Effector memory CD4-positive, alpha-beta T cell (primary cell): ENCODE measurements around the gene CENPX.
"Not testable (repeated sequence)": the region's sequence is repeated elsewhere in the genome, so short reads cannot be mapped to it uniquely, and the experiment has no call there.

ENCODE experiments used
- DNase-seq, 3 donors: peaks; one replicate each; pipeline ENCODE4 v3.0.0-alpha.2; 2020
- H3K27ac ChIP-seq: 2 replicates; pipeline ENCODE4 v1.7.0; 2013; ENCODE audit warnings: mild to moderate bottlenecking, low read length, moderate library complexity; ENCODE audit not compliant: insufficient read depth, poor library complexity, severe bottlenecking
- H3K27me3 ChIP-seq: replicated peaks from 2 replicates; pipeline ENCODE4 v1.7.0; 2013; ENCODE audit warnings: mild to moderate bottlenecking, low read length; ENCODE audit not compliant: insufficient read depth, control insufficient read depth, poor library complexity, severe bottlenecking
- H3K36me3 ChIP-seq: 2 replicates; pipeline ENCODE4 v1.7.0; 2013; ENCODE audit warnings: mild to moderate bottlenecking, low read length, moderate library complexity; ENCODE audit not compliant: control insufficient read depth, insufficient read depth
- H3K4me1 ChIP-seq: 2 replicates; pipeline ENCODE4 v1.7.0; 2013; ENCODE audit warnings: low read length, mild to moderate bottlenecking; ENCODE audit not compliant: control insufficient read depth, insufficient read depth, poor library complexity, severe bottlenecking
- H3K4me3 ChIP-seq: 2 replicates; pipeline ENCODE4 v1.7.0; 2013; ENCODE audit warnings: low read length, low read depth, mild to moderate bottlenecking; ENCODE audit not compliant: insufficient read depth, poor library complexity, severe bottlenecking
- H3K9me3 ChIP-seq: 2 replicates; pipeline ENCODE4 v1.7.0; 2013; ENCODE audit warnings: mild to moderate bottlenecking, low read length, moderate library complexity; ENCODE audit not compliant: control insufficient read depth

Gene CENPX

DNA sequence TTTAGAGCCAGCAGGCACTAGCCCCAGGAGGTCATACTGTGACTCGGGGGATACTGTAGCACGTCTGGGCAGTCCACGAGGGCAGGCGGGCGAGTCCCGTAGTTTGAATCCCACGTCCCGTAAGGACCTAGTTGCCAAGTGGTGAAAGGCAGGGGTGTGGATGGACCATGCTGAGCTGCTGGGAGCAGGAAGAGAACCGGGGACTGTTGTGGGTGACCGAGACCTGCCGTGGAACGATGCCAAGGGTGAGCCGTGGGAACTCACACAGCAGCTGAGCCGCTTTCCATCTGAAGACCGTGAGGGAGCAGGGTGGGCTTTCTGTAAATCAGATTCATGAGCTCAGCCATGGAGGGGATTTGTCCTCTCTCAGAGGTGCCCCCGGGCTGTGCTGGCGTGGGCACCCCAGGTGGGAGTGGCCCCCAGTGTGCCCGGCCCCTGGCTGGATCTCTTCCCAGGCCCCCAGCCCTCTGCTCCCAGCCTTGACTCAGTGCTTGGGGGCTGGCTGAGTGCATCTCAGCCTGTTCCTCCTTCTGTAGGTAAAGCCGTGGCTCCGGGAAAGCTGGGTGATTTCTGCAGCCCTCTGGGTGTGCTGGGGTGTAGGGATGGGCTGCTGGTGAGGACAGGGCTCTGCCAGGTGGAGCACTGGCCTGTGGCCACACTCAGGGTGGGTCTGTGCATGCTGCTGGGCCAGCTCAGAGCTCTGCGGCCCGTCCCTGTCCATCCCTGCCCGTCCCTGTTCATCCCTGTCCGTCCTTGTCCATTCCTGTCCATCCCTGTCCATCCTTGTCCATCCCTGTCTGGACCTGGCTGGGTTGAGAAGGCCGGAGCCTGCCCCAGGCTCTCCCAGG lies 31.6 kb downstream of the CENPX start:
- H3K27ac ChIP-seq, result no peak overlapping the region
- H3K36me3 ChIP-seq, result peaks cover 7% of the 10 kb centered on the region
- H3K9me3 ChIP-seq, result no peaks in the 10 kb centered on the region
- no peak overlapping the region for H3K4me3 ChIP-seq
- H3K27me3 ChIP-seq, result no peaks in the 10 kb centered on the region
- no peaks in the 10 kb centered on the region for H3K4me1 ChIP-seq
- DNase-seq, result no peak

DNA sequence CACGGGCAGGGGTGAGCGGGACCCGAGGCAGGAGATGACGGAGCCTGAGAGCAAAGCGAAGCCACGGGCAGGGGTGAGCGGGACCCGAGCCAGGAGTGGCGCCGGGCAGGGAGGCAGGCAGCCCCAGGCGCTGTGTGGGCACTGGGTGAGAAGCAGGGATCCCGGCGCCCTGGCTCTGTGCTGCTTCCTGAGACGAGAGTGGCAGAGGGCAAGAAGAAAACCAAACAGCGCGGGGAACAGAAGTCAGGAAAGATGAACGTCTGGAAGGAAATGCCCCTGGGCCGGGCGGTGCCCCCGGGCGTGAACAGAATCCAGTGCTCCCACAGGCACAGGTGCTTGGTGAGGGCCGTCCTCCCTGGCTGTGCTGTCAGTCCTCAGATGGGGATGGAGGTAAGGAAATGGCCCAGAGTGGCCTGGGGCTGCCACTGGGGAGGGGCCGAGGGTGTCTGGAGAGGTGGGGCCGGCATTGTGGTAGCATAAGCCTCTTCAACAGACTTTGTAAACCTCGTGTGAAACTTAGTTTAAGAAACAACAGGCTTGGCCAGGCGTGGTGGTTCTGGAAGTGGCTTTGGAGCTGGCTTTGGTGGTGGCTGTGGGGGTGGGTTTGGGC lies 35.4 kb downstream of the CENPX start:
- H3K36me3 ChIP-seq, result peaks cover 24% of the 10 kb centered on the region
- no peaks in the 10 kb centered on the region for H3K4me1 ChIP-seq
- H3K4me3 ChIP-seq, result no peak overlapping the region
- DNase-seq, result no peak
- no peaks in the 10 kb centered on the region for H3K27me3 ChIP-seq
- no peak overlapping the region for H3K27ac ChIP-seq
- no peaks in the 10 kb centered on the region for H3K9me3 ChIP-seq

DNA sequence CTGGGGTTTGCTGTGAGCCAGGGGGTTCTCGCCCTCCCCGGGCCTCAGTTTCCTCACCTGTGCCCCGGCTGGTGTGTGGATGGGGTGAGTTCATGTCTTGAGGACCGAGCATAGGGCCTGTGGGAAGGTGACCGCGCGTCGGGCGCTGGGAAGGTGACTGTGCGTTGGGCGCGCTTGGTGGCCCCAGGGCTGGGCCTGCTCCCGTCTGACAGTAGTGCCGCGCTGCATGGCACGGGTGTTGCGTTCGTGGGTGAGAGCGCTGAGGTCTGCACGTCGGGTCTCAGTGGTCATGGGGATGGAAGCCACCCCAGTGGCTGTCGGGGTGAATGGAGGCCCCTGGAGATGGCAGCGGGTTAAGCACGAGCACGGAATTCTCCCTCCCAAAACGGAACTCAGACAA lies 36.1 kb downstream of the CENPX start:
- no peak for DNase-seq
- Histone ChIP-seq H3K27me3 (no peaks in the 10 kb centered on the region), H3K4me1 (no peaks in the 10 kb centered on the region), H3K4me3 (no peak overlapping the region), H3K27ac (no peak overlapping the region), H3K9me3 (no peaks in the 10 kb centered on the region), H3K36me3 (peaks cover 24% of the 10 kb centered on the region)

DNA sequence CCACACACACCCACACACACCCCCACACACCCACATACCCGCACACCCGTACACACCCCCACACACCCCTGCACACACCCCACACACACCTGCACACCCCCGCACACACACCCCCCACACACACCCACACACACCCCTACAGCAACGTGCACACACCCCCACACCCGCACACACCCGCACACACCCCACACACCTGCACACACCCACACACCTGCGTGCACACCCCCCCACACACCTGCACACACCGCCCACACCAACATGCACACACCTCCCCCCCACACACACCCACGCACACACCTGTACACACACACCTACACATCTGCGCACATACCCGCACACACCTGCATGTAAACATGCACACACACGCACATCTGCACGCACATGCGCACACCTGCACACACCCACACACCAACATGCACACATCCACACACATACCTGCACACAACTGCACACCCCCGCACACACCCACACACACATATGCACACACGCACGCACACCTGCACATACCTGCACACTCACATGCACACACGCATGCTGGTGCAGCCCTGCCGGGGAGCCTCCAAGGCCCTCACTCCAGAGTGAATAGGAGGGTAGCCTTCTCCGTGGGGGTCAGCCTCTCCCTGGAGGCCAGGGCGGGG lies 37.8 kb downstream of the CENPX start:
- Histone ChIP-seq H3K36me3 (peaks cover 24% of the 10 kb centered on the region), H3K4me3 (no peak overlapping the region)

DNA sequence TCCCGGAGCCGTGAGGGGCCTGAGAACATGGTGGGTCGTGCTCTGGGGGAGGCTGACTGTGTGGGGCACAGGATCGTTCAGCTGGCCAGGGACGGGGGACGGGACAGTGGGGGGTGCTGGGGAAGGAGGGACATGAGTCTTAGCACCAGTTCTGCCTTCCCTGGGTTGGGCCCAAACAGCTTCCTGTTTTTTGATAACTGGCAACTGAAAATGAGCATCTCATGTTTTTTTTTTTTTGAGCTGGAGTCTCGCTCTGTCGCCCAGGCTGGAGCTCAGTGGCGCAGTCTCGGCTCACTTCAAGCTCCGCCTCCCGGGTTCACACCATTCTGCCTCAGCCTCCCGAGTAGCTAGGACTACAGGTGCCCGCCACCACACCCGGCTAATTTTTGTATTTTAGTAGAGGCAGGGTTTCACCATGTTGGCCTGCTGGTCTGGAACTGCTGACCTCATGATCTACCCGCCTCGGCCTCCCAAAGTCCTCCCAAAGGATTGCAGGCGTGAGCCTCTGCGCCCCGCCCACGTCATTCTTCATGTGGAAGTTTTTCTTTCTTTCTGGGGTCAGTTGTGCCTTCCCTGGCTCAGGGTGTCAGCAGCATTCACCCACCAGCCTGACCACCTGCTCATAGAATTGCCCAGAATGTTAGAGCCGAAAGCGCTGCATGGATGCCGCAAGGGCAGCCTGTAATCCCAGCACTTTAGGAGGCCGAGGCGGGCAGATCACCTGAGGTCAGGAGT lies 38.9 kb downstream of the CENPX start:
- Histone ChIP-seq H3K9me3 (no peaks in the 10 kb centered on the region), H3K4me3 (no peak overlapping the region), H3K27me3 (no peaks in the 10 kb centered on the region), H3K27ac (no peak overlapping the region), H3K4me1 (peaks cover 14% of the 10 kb centered on the region), H3K36me3 (peaks cover 24% of the 10 kb centered on the region)
- no peak for DNase-seq

More for the DNA sequence above, 37.8 kb downstream of the CENPX start:
- Histone ChIP-seq H3K4me1 (peaks cover 12% of the 10 kb centered on the region), H3K27ac (no peak overlapping the region), H3K9me3 (no peaks in the 10 kb centered on the region), H3K27me3 (no peaks in the 10 kb centered on the region)
- DNase-seq, result no peak

DNA sequence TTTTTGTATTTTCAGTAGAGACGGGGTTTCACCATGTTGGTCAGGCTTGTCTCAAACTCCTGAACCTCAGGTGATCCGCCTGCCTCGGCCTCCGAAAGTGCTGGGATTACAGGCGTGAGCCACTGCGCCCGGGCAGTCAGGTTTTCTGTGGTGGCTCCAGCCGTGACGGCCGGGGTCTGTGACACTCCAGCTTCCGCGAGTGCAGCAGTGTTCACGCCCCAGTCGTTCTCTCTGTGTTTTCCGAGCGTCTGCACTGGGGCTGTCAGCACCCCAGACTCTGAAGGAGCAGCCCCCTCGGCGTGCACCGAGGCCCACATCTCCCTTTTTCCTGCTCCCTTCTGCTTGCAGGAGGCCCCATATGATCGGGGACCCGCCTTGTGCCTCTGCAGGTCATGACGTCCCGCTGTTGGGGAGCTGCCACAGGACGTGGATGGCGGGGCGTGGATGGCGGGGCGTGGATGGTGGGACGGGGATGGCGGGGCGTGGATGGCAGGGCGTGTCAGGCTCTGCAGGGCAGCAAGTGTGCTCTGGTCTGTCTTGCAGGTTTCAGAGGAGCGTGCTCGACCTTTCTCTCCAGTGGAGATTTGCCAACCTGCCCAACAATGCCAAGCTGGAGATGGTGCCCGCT lies 39.6 kb downstream of the CENPX start:
- H3K36me3 ChIP-seq, result peaks cover 24% of the 10 kb centered on the region
- H3K9me3 ChIP-seq, result no peaks in the 10 kb centered on the region
- no peak for DNase-seq
- H3K4me1 ChIP-seq, result peaks cover 20% of the 10 kb centered on the region
- no peak overlapping the region for H3K27ac ChIP-seq
- no peaks in the 10 kb centered on the region for H3K27me3 ChIP-seq
- no peak overlapping the region for H3K4me3 ChIP-seq

DNA sequence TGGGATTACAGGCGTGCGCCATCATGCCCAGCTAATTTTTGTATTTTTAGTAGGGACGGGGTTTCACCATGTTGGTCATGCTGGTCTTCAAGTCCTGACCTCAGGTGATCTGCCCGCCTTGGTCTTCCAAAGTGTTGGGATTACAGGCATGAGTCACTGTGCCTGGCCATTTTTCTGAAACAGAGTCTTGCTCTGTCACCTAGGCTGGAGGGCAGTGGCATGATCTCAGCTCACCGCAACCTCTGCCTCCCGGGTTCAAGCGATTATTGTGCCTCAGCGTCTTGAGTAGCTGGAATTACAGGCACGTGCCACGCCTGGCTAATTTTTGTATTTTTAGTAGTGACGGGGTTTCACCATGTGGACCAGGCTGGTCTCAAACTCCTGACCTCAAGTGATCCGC lies 41.2 kb downstream of the CENPX start:
- DNase-seq, H3K9me3 ChIP-seq, H3K27ac ChIP-seq, H3K27me3 ChIP-seq, H3K4me3 ChIP-seq: not testable (repeated sequence)
- Histone ChIP-seq H3K4me1 (peaks cover 29% of the 10 kb centered on the region), H3K36me3 (peaks cover 18% of the 10 kb centered on the region)

DNA sequence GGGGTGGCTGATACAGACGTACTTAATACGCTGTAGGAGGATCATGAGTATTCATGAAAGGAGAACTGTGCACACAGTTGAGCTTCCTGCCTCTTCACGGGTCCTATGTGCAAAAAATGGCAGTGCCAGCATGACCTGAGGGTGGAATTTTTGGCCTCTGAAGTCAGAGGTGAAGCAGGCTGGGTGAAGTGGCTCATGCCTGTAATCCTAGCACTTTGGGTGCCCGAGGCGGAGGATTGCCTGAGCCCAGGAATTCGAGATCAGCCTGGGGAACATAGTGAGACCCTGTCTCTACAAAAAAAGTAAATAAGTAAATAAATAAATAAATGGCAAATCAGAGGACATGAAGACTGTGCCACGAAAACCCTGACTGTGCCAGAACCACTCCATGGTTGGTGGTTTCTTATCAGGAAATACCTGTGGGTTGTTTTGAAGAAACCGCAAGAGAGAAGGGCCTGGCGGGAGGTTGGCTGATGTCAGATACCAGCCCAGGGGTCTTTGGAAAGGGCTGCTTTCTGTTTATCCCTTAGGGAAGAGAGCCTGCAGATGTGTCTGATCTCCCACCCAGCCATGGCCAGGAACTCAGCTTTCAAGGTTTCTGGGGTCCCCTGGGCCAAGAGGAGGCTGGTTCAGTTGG lies 41.9 kb downstream of the CENPX start:
- Histone ChIP-seq H3K36me3 (peaks cover 17% of the 10 kb centered on the region), H3K27me3 (no peaks in the 10 kb centered on the region), H3K9me3 (no peaks in the 10 kb centered on the region), H3K4me3 (no peak overlapping the region), H3K27ac (no peak overlapping the region), H3K4me1 (peaks cover 32% of the 10 kb centered on the region)
- DNase-seq, result no peak

DNA sequence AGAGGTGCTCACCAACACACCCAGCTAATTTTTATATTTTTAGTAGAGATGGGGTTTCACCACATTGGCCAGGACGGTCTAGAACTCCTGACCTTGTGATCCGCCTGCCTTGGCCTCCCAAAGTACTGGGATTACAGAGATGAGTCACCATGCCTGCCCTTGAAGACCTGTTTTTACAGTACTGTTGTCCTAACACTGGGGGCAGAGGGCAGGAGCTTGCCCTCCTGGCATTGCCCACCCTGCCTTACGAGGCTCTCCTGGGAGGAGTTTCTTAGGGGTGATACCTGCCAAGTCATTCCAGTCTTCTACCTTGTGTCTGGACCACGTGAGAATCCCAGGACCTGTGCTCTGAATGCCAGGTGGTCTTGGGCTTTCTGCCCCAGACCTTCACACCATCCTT lies 42.6 kb downstream of the CENPX start:
- Histone ChIP-seq H3K4me1 (peaks cover 32% of the 10 kb centered on the region), H3K36me3 (peaks cover 11% of the 10 kb centered on the region), H3K27ac (no peak overlapping the region), H3K27me3 (no peaks in the 10 kb centered on the region), H3K4me3 (no peak overlapping the region), H3K9me3 (no peaks in the 10 kb centered on the region)
- no peak for DNase-seq
